AG09309 (cell line): Measurements from ENCODE around the gene GNG4.
"Not testable (repeated sequence)": the region's sequence is repeated elsewhere in the genome, so short reads cannot be mapped to it uniquely, and the experiment has no call there.

Experiments used
- DNase-seq: peaks from one replicate; pipeline ENCODE4 v3.0.0-alpha.2; 2010; ENCODE audit warnings: low read depth
- H3K4me3 ChIP-seq: 2 replicates; pipeline ENCODE4 v1.5.1; 2011; ENCODE audit warnings: mild to moderate bottlenecking, low read depth, low read length, moderate library complexity; ENCODE audit not compliant: control insufficient read depth
- TF ChIP-seq, protein P1 (sequence below): IDR thresholded peaks from 2 replicates; pipeline ENCODE4 v1.5.1; 2011; ENCODE audit warnings: mild to moderate bottlenecking, low read depth, low read length, inconsistent platforms; ENCODE audit not compliant: insufficient read depth, control insufficient read depth; ENCODE audit errors: missing control alignments

GNG4 gene

DNA sequence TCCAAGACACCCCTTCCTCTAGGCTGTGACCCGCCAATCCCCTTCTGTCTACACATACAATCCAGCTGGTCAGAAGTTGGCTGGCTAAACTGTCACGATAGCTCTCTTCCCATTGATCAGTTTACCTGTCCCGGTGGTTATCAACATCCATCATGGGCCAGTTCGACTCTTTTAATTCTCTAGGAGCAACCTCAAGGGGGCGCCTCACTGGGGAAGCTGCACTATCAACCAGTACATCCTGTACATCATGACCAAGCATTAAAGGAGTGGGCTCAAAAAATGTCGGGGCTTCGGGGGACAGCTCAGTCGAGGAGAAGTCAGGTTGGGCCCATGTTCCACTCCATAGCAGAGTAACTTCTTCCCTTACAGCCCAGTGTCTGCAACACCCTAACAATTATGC, 92.1 kb downstream of the GNG4 start:
- TF ChIP-seq, protein P1, sequence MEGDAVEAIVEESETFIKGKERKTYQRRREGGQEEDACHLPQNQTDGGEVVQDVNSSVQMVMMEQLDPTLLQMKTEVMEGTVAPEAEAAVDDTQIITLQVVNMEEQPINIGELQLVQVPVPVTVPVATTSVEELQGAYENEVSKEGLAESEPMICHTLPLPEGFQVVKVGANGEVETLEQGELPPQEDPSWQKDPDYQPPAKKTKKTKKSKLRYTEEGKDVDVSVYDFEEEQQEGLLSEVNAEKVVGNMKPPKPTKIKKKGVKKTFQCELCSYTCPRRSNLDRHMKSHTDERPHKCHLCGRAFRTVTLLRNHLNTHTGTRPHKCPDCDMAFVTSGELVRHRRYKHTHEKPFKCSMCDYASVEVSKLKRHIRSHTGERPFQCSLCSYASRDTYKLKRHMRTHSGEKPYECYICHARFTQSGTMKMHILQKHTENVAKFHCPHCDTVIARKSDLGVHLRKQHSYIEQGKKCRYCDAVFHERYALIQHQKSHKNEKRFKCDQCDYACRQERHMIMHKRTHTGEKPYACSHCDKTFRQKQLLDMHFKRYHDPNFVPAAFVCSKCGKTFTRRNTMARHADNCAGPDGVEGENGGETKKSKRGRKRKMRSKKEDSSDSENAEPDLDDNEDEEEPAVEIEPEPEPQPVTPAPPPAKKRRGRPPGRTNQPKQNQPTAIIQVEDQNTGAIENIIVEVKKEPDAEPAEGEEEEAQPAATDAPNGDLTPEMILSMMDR: no peak
- H3K4me3 ChIP-seq: no peak overlapping the region
- DNase-seq: no peak

- DNase-seq: no peak
- TF ChIP-seq, protein P1: no peak
- no peak overlapping the region for H3K4me3 ChIP-seq
Measured at GRCh38 chr1:235556807-235557206, 92.8 kb downstream of the GNG4 start.

- TF ChIP-seq, protein P1: no peak
- no peak for DNase-seq
- no peak overlapping the region for H3K4me3 ChIP-seq
Measured at GRCh38 chr1:235553112-235553551, 96.5 kb downstream of the GNG4 start.

- H3K4me3 ChIP-seq: no peak overlapping the region
- TF ChIP-seq, protein P1: no peak
- no peak for DNase-seq
Measured at GRCh38 chr1:235552146-235552716, 97.4 kb downstream of the GNG4 start.

GRCh38 chr1:235549351-235550139, 100.0 kb downstream of the GNG4 start:
- H3K4me3 ChIP-seq: no peak overlapping the region
- DNase-seq: no peak
- TF ChIP-seq, protein P1: no peak

GRCh38 chr1:235546369-235547155, 103.0 kb downstream of the GNG4 start:
- H3K4me3 ChIP-seq, DNase-seq: not testable (repeated sequence)
